GM19372 (cell line): ENCODE data around the gene TMEM176B.

Experiments
- ATAC-seq: cut with Tn5 transposase; IDR thresholded peaks from one replicate; pipeline ENCODE4 v1.9.1; 2021; ENCODE audit warnings: mild to moderate bottlenecking, low read depth, moderate library complexity; ENCODE audit not compliant: unreplicated experiment

Gene TMEM176B

DNA sequence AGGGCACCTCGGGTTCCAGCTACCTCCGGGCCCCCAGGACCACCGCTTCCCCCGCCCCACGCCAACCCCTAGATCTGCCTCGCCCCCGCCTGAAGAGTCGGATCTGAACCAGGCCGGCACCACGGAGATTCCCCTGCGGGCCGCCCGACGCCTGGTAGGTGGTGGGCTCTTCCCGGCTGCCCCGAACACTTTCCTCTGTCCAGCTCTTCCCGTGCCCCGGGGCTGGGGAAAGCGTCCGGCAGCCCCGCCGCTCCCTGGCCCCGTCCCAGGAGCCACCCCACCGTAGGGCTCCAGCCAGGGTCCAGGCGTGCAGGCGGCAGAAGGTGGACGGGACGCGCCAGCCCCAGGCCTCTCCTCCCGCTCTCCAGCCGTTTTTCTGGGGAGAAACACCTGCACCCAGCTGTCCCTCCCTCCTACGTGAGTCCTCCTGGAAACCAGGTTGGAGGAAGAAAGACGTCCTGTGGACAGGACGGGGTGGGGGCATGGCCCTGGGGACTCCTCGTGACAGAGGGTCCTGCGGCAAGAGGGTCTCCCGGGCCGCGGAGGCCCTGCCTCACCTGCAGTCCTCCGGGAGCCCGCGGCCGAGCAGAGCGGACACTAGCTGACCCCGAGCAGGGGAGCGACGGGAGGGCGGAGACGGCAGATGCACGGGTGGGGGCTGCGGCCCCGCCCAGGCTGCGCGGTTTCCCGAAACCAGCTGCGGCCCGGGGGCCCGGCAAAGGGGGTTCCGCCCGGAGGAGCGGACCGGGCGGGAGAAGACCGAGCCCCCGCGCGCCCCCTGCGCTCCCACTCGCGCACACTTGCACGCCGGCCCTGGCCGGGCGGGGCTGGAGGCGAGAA is at the start of gene TMEM176B:
TSS of gene TMEM176B (minus strand) at position 624 of the 840 bp plus-strand sequence. CDS start 3,795 bp downstream, outside the sequence.
- ATAC-seq: no peak

DNA sequence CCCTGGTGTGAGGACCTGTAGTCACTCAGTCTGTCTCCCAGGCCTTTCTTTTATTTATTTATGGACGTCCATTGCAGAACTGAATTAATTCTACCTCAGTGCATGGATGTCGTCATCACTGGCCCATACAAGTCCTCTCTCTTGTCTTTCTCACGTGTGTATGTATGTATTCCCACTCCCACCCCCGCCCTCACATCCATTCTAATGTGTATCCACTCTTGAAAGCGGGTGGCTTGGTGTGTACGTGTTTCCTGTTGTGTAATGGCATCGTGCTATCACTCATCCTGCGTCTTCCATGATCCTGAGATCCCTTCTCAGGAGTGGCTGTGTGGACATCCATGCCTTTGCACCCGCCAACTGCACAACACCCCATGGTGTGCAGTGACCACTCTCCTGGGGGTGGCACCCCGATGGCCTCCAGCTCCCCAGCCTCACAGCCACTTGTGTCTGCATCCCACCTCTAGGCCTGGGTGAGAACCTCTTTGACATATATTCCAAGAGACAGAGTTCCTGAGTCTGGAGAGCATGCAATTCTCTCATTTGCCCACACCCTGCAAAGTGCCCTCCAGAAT is 49.1 kb upstream of the TMEM176B start:
- ATAC-seq: no peak

DNA sequence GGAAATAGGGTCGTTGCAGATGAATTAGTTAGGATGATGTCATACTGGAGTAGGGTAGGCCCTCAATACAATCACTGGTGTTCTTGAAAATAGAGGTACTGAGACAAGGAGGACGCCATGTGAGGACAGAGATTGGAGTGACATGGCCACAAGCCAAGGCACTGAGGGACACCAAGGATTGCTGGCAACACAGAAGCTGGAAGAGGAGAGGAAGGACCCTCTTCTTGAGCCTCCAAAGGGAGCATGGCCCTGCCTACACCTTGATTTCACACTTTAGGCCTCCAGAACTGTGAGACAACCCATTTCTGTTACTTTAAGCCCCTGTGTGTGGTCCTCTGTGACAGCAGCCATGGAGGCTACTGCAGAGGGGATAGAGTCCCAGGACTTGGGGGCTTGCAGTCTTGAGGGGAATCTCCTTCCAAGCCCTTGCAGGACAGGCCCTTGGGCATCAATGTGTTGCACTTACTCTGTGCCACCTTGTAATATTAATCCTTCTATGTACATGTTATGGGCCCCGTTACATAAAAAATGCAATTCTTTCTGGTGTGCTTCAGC is 48.5 kb upstream of the TMEM176B start:
- ATAC-seq: no peak

DNA sequence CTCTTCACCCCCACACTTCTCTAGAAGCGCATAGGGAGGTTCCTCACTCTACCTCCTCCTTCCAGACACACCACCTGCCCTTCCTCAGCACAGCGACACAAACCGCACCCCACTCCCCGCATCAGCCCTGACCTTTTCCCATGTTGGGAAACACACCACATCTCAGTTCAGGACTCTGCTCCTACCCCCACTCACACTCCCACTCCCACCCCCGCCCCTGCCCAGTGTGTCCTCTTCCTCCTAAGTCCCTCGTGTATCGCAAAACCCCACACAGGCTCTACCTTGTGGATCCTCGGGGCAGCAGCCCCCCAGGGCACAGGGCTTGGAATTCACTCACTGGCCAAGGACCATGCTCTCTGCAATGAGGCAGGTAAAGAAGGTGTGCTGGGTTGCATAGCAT is 47.9 kb upstream of the TMEM176B start:
- no peak for ATAC-seq

DNA sequence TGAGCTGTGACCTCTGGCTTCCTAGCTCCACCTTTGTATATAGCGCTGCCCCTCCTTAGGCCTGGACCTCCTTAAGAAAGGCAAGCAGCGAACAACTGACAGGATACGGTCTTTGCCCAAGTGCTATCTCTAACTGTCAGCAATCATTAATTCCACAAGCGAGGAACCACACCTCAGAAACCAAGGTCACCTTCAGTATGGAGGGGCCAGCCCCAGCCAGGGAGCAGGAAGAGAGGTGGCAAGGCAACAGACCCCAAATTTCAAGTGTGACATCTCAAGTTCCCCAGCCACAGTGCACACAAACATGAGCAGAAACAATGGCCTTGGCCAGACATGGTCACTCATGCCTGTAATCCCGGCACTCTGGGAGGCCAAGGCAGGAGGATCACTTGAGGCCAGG is 47.4 kb upstream of the TMEM176B start:
- no peak for ATAC-seq

DNA sequence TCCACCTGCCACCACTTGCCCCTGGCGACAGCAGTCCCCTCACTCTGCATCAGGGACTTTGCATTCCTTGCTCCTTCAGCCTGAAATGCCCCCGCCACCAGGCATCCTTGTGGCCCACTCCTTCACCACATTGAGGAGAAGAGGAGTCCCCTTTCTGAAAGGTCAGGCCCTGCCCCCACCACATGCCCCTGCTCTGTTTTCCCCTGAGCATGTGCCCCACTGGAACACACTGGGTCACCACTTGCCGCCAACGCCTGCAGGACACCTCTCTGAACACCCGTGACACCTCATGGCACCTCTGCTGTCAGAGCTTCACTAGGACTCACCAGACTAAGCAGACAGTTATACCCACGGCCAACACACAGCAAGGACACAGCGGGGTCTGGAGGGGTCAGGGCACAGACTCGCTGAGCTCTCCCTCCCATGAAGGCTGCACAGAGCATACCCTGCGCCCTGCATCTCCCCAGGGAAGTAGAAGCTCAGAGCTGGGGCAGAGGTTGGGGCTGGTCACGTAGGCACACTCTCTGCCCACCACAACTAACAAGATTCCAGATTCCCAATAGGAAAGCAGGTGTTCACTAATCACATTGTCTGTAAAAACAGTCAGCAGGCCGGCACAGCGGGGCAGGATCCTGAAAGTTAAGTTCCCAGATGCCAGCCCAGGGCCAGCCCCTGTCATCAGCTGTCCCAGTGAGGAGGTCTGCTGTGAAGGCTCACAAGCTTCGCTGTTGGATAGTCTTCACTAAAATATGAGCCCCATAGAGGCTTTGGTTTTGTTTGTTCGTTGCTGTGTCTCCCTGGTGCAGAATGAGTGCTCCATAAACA is 46.3 kb upstream of the TMEM176B start:
- ATAC-seq: no peak

DNA sequence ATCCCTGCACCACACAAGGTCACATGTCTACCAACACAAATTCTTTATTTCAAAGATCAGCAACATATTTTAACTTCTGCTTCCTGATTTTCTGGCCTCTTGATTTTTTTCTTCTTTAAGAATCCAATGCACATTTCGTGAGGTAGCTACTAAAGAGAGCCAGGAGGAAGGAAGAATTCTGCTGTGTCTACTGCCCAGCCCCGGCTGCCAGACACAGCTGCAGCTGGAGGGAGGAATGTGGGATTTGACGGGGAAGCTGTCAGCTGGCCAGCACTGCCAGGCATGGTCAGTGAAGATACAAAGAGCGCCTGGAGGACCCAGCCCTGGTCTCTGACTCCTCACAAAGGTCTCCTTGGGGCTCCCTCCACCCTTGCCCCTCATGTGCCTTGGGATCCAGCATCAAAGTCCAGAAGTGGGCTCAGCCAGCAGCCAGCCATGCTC is 45.3 kb upstream of the TMEM176B start:
- no peak for ATAC-seq

DNA sequence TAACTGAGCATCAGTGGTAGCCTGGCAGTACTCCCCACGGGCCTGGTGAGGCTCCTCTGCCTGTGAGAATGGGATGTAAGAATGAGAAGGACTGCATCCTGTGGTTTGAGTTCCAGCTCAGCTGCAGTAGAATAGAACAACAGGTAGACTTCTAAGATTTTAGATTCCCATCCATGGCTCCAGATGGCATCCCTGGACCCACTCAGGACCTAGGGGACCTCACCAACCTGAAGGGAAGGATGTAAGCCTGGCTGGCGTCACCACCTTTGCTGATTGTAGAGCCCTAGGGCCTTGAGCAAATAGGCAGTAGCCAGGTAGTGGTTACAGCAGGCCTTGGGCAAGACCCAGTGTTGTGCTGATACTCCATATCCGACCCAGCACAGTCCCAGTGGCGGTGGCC is 42.6 kb upstream of the TMEM176B start:
- no peak for ATAC-seq

DNA sequence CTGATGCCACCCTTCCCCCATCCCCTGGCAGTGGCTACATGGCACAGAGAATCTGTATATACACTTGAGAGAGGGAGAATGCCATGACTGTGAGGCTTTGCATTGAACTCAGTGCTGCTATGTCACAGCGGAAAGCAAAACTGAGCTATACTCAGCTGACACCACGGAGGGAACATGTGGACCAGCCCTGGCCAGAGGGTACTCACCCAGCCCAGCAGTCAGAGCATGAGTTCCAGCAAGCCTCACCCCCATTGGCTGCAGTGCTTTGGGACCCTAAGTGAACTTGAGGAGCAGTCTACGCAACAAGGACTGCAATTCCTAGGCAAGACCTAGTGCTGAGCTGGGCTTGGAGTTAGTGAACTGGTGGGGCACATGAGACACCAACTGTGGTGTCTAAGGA is 41.9 kb upstream of the TMEM176B start:
- no peak for ATAC-seq

DNA sequence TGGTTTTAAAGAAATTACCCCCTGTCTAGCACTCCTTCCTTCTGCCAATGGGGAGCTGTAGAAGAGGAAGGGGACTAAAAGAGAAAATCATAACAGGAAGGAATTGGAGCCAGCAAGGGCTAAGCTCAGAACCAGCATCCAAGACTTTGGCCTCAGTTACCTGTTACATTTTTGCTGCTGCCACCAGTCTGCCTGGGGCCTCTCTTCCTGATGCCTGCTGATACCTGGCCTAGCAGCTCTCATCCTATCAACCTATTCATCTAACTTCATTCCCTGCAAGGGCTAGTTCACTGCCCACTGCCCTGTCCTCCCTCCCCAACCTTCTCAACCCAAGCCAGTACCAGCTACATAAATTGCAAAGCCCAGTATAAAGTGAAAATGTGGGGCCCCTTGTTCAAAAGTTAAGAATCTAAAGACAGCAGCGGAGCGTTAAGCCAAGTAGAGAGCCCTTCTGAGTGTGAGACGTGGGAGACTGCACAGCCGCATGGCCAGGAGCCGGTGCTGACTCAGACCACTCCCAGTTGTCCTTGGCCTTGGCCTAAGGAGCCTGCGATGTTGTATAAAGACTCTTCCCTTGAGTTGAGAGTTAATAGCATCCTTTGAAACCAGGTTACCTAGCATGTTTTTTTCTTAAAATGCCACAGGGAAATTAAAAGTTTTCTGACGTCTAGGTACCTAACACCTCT is 38.9 kb upstream of the TMEM176B start:
- no peak for ATAC-seq

DNA sequence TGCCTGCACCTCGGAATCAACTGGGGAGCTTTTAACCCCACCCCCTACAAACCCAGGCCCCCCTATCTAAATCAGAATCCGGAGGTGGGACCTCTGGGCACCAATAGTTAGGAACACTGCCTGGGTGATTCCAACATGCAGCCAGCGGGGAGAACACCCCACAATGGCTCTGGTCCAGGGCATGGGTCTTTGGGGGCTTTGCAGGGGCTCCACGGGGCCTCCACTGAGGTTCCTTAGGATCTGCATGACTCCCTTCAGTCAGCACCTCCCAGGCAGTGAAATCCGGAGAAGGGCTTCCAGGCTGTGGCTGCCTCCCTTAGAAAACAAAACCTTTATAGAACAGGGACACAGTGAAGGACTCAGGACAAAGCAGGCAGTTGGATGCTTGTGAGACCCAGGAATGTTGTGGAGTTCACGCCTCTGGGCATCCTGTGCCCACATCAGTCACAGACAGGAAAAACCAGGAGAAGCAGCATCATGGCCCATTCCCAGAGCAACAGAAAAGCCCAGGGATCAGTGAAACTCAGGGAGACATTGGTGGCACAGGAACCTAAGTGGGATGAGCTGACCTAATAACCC is 35.6 kb upstream of the TMEM176B start:
- ATAC-seq: no peak

DNA sequence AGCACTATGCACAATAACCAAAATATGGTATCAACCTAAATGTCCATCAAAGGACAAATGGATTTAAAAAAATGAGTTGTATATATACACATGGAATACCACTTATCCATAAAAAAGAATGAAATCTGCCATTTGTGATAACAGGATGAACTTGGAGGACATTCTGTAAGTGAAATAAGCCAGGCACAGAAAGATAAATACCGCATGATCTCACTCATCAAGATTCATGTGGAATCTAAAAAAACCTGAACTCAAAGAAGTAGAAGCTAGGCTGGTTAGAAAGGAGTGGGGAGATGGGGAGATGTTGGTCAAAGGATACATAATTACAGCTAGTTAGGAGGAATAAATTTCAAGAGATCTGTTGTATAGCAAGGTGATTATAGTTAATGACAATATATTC is 34.9 kb upstream of the TMEM176B start:
- no peak for ATAC-seq

DNA sequence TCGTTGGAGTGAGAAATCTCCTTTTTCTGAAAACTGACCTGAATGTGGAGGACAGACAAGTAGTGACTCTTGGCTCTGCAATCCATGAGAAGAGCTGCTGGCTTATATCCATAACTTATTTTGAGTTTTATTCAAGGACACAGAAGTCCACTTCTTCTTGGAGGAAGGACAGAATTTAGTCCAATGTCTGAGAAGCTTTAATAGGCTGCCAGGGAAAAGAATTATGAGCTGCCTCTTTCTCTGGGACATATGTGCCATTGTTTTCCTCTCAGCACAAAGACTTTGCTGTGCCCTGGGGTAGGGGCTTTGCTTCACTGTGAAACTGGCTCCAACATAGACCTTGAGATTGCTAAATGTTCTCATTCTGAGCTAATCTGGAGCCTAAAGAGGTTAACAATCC is 31.7 kb upstream of the TMEM176B start:
- ATAC-seq: no peak

DNA sequence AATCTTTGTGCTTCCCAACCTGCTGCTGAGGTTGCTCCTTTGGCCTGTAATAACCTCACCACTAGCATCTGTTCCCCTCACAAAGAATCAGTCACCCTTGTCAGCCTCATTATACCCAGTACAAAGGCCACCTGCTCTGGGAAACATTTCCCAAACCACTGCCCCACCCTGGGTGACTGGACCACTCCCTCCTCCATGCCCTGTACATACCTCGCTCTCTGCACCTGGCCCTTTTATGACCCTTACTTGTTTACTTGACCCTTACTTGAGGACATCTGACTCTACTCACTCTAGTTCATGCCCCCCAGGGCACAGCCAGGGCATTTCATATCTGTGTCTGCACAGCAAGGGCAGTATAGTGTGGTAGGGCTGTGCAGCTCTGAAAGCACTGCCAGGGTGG is 30.8 kb upstream of the TMEM176B start:
- ATAC-seq: no peak

DNA sequence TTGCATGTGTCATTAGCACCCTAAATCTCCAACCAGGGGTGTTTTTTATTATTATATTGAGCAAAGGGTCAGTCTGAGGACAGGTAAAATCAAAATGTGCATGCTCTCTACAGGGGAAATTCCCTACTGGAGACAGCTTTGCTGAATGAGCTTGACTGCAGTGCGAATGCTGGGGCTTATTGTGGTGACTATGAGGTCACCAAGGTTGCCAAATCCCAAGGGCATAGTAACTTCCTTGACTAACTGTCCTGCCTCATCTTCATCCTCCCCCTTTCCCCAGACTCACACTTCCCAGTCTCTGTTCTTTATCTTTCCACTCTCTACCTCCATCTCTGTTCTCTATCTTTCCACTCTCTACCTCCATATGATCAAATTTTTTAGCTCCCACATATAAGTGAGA is 29.3 kb upstream of the TMEM176B start:
- ATAC-seq: no peak

DNA sequence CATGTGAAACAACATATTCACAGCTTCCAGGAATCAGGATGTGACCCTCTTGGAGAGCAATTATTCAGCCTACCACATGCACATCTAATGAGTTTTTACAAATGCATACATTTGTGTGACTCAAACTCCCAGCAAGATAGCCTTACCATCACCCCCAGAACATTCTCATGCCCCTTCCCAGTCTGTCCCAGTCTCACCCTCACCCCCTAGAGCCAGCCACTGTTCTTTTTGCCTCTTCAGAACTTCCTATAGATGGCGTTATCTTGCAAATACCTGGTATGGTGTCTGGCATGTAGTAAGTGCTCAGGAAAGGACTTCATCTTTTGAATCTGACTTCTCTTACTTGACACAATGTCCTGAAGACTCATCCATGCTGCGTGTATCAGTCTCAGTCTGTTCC is 28.2 kb upstream of the TMEM176B start:
- no peak for ATAC-seq

DNA sequence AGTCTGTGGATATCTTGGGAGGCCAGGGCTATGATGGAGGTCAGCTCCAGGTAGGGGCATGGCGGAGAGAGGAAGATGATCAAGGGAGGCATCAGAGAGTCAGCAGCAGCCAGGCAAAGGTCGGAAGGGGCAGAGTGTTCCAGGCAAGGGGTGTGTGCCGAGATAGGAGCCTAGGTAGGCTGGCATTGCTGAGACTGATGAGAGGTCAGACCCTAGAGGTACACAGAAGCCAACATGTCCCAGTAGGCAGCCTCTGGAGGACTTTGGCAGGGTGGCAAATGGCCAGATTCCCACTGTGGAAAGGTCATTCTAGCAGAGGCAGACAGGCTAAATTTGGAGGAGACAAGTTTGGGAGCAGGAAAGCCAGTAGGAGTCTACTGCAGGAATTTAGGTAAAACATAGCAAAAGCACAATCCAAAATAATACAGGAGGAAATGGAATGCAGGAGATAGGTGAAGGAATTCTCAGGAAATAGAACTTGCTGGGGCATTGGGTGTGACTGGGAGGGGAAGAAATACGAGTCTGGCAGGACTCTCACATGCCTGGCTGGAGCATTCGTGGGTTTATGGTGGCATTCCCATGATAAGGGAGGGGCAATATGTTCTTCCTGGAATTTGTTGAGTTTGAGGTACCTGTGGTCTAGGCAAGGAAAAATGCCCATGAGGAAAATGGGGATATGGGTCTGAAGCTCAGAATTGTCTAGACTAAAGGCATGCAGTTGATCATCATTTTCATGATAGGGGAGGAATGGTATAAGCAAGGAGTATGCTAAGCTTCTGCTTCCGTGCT is 26.1 kb upstream of the TMEM176B start:
- ATAC-seq: no peak

DNA sequence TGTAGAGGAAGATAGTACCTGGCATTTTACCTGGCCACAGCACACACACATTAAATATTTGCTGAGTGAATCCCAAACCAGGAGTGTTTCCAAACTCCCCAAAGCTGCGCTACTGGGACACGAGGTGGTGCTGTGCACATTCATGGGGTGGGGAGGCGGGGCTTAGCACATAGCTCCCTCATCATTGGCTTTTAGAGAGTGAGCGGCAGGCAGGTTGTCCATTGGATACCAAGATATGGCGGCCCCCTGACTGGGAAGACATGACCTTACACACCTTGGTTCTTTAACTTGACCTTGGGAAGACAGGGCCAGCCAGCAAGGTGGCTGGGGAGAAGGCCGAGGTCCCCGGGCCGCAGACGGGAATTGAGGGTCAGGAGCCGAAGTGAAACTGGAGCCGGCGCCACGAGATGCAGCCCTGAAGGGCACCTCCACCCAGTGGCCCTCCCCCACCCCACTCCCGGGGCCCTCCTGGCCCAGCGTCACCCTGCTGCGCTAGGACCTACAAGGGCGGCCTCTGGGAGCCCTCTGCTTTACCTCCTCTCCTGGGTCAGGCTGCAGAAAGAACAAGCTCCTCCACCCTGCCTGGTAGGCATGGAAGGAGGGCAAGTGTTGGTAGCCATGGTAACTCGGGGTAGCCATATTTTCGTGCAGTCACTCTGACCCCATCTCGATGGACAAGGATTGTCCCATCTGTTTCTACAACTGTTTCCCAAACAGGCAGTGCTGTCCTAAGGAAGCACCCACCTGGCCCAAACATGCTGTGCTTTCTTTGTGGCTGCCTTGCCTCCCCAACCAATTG is 24.4 kb upstream of the TMEM176B start:
- no peak for ATAC-seq
